HFF-Myc (cell line): ENCODE results near the gene TMEM171.

ENCODE experiments used
- DNase-seq: peaks from one replicate; pipeline ENCODE4 v3.0.0-alpha.2; 2011; ENCODE audit warnings: low read depth; ENCODE audit errors: extremely low read depth
- H3K4me3 ChIP-seq: replicated peaks from 2 replicates; pipeline ENCODE4 v1.5.1; 2011; ENCODE audit warnings: low read depth, mild to moderate bottlenecking, control low read depth, low read length
- TF ChIP-seq, protein P1 (sequence below): IDR thresholded peaks from 2 replicates; pipeline ENCODE4 v1.5.1; 2012; ENCODE audit warnings: mild to moderate bottlenecking, low read depth, low read length, control low read depth; ENCODE audit errors: missing control alignments

Gene TMEM171

DNA sequence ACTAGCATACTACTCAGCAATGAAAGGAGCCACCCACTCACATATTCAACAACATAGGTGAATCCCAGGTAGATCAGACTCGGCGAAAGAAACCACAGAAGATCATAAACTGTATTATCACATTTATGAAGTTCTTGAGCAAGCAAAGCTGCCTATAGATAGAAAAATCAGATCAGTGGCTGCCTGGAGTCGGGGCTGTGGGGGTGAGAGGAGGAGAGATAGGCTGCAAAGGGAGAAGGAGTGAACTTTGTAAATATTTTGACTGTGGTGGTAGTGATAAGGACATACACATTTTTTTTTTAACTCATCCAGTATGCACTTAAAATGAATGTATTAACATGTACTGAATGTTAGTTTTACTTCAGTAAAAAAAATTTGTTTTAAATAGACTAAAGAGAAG, 29.2 kb downstream of the TMEM171 start:
- DNase-seq: no peak
- H3K4me3 ChIP-seq: no peak overlapping the region
- TF ChIP-seq, protein P1, sequence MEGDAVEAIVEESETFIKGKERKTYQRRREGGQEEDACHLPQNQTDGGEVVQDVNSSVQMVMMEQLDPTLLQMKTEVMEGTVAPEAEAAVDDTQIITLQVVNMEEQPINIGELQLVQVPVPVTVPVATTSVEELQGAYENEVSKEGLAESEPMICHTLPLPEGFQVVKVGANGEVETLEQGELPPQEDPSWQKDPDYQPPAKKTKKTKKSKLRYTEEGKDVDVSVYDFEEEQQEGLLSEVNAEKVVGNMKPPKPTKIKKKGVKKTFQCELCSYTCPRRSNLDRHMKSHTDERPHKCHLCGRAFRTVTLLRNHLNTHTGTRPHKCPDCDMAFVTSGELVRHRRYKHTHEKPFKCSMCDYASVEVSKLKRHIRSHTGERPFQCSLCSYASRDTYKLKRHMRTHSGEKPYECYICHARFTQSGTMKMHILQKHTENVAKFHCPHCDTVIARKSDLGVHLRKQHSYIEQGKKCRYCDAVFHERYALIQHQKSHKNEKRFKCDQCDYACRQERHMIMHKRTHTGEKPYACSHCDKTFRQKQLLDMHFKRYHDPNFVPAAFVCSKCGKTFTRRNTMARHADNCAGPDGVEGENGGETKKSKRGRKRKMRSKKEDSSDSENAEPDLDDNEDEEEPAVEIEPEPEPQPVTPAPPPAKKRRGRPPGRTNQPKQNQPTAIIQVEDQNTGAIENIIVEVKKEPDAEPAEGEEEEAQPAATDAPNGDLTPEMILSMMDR: no peak

DNA sequence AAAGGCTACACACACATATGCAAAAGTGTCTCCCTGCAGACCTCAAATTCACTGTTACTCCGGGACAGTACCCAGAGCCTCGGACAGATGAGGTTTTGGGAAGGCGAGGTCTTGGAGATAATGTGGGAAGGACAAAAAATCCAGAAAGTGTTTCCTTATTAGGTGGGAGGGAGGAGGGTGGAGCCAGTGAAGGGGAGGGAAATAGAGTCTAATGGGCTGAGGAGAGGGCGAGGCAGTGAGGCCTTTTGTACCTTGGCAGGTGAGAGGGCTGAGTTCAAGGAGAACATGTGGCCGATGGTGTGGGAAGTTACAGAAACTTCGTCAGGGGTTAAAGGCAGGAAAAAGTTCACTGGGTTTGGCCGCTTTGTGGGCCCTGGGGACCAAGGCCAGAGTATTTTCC, 30.5 kb downstream of the TMEM171 start:
- H3K4me3 ChIP-seq: no peak overlapping the region
- TF ChIP-seq, protein P1: no peak
- no peak for DNase-seq

DNA sequence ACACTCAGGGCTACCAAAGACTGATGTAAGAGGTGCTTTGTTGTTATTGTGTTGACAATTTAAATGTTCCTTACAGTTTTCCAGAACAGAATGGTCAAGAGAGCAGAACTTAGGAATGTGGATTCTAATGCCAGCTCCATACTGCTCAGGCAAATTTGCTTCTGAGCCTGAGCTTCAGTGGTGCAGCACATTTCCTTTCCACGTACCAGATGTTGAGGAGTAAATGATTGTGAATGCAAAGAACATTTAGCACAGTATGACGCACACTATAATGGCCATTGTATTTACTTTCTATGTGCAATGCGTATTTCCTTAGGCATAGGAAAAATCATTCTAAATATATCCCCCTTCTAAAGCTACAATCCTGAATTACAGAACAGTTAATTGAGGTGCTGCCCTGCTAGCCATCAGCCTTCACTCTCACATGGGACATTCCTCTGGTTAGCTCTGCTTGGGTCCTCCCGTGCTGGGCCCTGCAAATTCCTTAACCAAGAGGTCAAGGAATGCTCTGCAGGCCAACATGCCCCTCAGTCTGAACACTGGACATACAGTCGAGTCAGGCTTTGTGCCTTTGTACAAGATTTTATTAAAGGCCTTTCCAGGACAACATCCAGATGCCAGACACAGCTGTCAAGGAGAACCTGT, 31.5 kb downstream of the TMEM171 start:
- TF ChIP-seq, protein P1: no peak
- no peak overlapping the region for H3K4me3 ChIP-seq
- no peak for DNase-seq

DNA sequence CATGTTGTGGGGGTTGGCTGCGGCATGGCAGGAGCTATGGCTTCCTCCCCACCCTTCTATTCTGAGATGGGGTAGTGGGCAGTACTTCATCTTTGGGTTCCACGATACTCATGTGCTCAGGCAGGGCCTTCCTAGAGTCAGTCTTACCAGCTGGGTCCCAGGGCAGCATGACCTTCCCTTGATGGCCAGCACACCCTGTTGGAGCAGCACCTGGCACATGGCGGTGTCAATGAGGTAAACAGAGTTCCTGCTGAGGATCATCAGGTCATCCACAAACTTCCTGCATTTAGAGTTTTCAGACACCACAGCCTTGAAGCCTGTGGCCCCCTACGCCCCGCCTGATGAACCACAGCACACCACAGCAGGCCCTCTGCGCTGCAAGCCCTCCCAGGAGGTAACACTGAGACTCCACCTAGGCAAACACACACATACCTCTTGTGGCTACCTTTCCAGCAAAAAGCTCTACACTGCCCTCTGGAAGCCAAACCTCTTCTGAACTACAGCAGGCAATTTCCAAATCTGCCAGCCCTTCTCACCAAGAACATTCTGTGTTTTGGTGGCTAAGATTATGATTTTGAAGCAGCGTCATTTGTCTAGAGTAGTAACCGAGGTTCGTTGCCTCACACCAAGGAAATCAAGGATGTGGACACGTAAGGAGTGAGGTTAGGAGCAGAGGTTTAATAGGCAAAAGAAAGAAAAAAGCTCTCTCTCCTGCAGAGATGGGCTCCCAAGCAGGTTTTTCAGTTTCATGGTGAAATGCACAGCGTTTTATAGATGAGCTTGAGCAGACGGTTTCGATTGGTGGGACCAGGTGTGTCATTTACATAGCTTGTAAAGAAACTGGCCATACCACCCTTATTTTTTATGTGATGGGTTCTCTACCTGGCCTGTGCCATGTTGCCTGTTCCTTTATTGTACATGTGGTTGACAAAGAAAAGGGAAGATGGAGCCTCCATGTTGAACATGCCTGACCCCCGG, 32.3 kb downstream of the TMEM171 start:
- TF ChIP-seq, protein P1: no peak
- H3K4me3 ChIP-seq: no peak overlapping the region
- DNase-seq: no peak

DNA sequence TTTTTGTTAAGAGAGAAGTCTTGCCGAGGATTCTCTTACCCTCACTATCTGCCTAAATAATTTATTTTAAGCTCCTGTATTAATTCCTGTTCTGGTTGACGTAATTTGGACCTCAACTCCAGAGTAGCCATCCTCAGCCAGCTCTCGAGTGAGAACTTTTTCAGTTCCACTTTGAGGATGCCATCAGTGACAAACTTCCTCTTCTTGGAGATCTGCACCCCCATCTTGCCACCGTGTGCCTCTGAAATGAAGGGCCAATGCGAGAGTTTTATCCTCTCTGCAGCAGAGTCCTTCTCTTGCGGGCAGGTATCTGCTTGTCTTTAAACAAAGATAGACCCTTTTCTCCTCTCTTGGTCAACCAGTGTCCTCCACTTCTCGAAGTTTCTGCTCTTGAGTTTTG, 33.1 kb downstream of the TMEM171 start:
- no peak for DNase-seq
- H3K4me3 ChIP-seq: no peak overlapping the region
- TF ChIP-seq, protein P1: no peak

DNA sequence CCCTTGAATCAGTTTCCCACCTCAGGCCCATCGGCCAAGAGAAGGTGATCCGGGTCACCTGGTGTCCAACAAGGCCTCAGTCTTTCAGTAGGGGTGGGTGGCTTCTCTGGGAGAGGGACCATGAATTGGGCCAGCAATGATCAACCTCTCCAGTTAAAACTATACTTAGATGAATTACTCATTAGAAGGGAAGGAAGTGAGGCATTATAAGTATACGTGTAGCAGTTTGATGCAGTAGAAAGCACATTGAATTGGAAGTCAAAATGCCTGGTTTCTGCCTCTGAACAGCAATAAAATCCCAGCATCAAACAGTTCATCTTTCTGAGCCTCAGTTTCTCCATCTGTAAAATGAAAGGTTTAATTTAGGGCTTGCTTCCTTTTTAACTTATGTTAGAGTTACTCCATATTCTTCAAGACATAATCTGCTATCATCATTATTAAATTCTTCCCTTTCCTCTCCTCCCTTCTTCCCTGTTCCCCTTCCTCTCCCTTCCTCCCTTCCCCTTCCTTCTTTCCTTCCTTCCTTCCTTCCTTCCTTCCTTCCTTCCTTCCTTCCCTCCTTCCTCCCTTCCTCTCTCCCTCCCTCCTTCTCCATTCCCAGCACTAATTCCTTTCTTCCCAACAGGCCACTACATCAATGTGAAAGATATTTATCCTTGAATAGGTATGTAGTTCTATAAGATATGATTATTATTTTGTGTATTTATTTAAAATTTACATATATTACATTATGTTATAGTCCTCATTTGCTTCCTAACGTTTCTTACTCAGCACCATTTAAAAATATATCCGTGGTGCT, 34.0 kb downstream of the TMEM171 start:
- TF ChIP-seq, protein P1: no peak
- H3K4me3 ChIP-seq: no peak overlapping the region
- no peak for DNase-seq
